H7 (cell line): ENCODE measurements around the gene SDK2. TPM values are rescaled to one million over a fixed set of nuclear protein-coding genes. Genes with fewer than 3 reads are reported as not detected.
"Not testable (repeated sequence)": the region's sequence is repeated elsewhere in the genome, so short reads cannot be mapped to it uniquely, and the experiment has no call there.

Experiments
- DNase-seq: peaks from one replicate; pipeline ENCODE4 v3.0.0; 2012
- H3K27me3 ChIP-seq: 2 replicates; pipeline ENCODE4 v1.6.0; 2011; ENCODE audit warnings: mild to moderate bottlenecking, low read length; ENCODE audit not compliant: control insufficient read depth, insufficient read depth
- H3K36me3 ChIP-seq: replicated peaks from 2 replicates; pipeline ENCODE4 v1.5.1; 2011; ENCODE audit warnings: low read length; ENCODE audit not compliant: control insufficient read depth, insufficient read depth
- H3K4me3 ChIP-seq: 2 replicates; pipeline ENCODE4 v1.5.1; 2011; ENCODE audit warnings: low read depth, mild to moderate bottlenecking, control low read depth, low read length, moderate library complexity; ENCODE audit not compliant: insufficient read depth
- total RNA-seq: library from RNA; depleted of rRNA; stranded (reverse); fragments of >200 nt; shearing (Covaris generic); gene quantifications from 2 replicates; pipeline ENCODE4 v1.2.3, GENCODE V29; 2014

Gene SDK2
- total RNA-seq, 1 experiment from 2014 or later, result 12.1 TPM

- DNase-seq, result peak; percentile 98
- H3K36me3 ChIP-seq, result no peaks in the 10 kb centered on the region
- peak within 1 kb of the TSS; percentile 92 for H3K4me3 ChIP-seq
- no peaks in the 10 kb centered on the region for H3K27me3 ChIP-seq
These were observed 332.2 kb downstream of the SDK2 start, which contains the start of gene CDC42EP4 for GRCh38 chr17:73311781-73312641. TSS of gene CDC42EP4 (minus strand) at chr17:73312001. CDS start at chr17:73286500, 25,501 bp downstream.

GRCh38 chr17:73311428-73311780 lies 332.8 kb downstream of the SDK2 start:
- H3K4me3 ChIP-seq, result peak overlapping the region; percentile 92
- H3K27me3 ChIP-seq, result no peaks in the 10 kb centered on the region
- no peaks in the 10 kb centered on the region for H3K36me3 ChIP-seq
- no peak for DNase-seq

GRCh38 chr17:73309727-73310596 lies 334.3 kb downstream of the SDK2 start:
- Histone ChIP-seq H3K36me3 (no peaks in the 10 kb centered on the region), H3K27me3 (no peaks in the 10 kb centered on the region), H3K4me3 (peak overlapping the region; percentile 92)
- DNase-seq, result peak; percentile 65

- DNase-seq, H3K4me3 ChIP-seq: not testable (repeated sequence)
These were observed 335.3 kb downstream of the SDK2 start for GRCh38 chr17:73308959-73309358.

GRCh38 chr17:73308017-73308823 lies 336.0 kb downstream of the SDK2 start:
- DNase-seq, result no peak
- H3K27me3 ChIP-seq, result no peaks in the 10 kb centered on the region
- no peaks in the 10 kb centered on the region for H3K36me3 ChIP-seq
- H3K4me3 ChIP-seq, result no peak overlapping the region

More at GRCh38 chr17:73308959-73309358, 335.3 kb downstream of the SDK2 start:
- H3K36me3 ChIP-seq, H3K27me3 ChIP-seq: not testable (repeated sequence)

GRCh38 chr17:73307130-73307529 lies 337.1 kb downstream of the SDK2 start:
- H3K36me3 ChIP-seq, result no peaks in the 10 kb centered on the region
- no peak for DNase-seq
- H3K27me3 ChIP-seq, result no peaks in the 10 kb centered on the region
- H3K4me3 ChIP-seq, result no peak overlapping the region

- no peaks in the 10 kb centered on the region for H3K36me3 ChIP-seq
- no peak overlapping the region for H3K4me3 ChIP-seq
- no peaks in the 10 kb centered on the region for H3K27me3 ChIP-seq
- no peak for DNase-seq
These were observed 338.1 kb downstream of the SDK2 start for GRCh38 chr17:73305845-73306836.

GRCh38 chr17:73304971-73305812 lies 339.1 kb downstream of the SDK2 start:
- no peaks in the 10 kb centered on the region for H3K36me3 ChIP-seq
- H3K27me3 ChIP-seq, result no peaks in the 10 kb centered on the region
- peak; percentile 83 for DNase-seq
- H3K4me3 ChIP-seq, result no peak overlapping the region

GRCh38 chr17:73304438-73304837 lies 339.8 kb downstream of the SDK2 start:
- H3K4me3 ChIP-seq, result no peak overlapping the region
- no peaks in the 10 kb centered on the region for H3K27me3 ChIP-seq
- DNase-seq, result no peak
- no peaks in the 10 kb centered on the region for H3K36me3 ChIP-seq

- Histone ChIP-seq H3K4me3 (no peak overlapping the region), H3K27me3 (no peaks in the 10 kb centered on the region)
- no peak for DNase-seq
These were observed 342.1 kb downstream of the SDK2 start for GRCh38 chr17:73302189-73302588.

GRCh38 chr17:73301369-73301768 lies 342.9 kb downstream of the SDK2 start:
- H3K36me3 ChIP-seq, result no peaks in the 10 kb centered on the region
- no peak for DNase-seq
- H3K4me3 ChIP-seq, result no peak overlapping the region
- no peaks in the 10 kb centered on the region for H3K27me3 ChIP-seq

More at GRCh38 chr17:73302189-73302588, 342.1 kb downstream of the SDK2 start:
- no peaks in the 10 kb centered on the region for H3K36me3 ChIP-seq

GRCh38 chr17:73300392-73300791 lies 343.9 kb downstream of the SDK2 start:
- Histone ChIP-seq H3K4me3 (no peak overlapping the region), H3K27me3 (no peaks in the 10 kb centered on the region), H3K36me3 (no peaks in the 10 kb centered on the region)
- DNase-seq, result no peak
